ENCODE data around the gene ZNF140.

GRCh38 chr12:133108150-133108549 lies 27.4 kb downstream of the ZNF140 start:
- TF ChIP-seq TAF1 (IDR thresholded peaks at IDR 0.05; ENCODE audit: low read depth, low read length) (no peak), POLR2A (IDR thresholded peaks at IDR 0.05; ENCODE audit: low read depth, low read length) (no peak), POU2F2 (IDR thresholded peaks at IDR 0.05; ENCODE audit: low read depth, low read length) (no peak)
